Activated CD8-positive, alpha-beta memory T cell treated with anti-CD3 and anti-CD28 coated beads, Interleukin-2, amount 50 U/mL, for 48 hours (primary cell): ENCODE results near the gene PIAS1.

ENCODE experiments used
- DNase-seq: peaks from one replicate; pipeline ENCODE4 v3.0.0-alpha.2; 2020

PIAS1 gene

GRCh38 chr15:68063606-68064005 lies 9.5 kb downstream of the PIAS1 start:
- no peak for DNase-seq

DNA sequence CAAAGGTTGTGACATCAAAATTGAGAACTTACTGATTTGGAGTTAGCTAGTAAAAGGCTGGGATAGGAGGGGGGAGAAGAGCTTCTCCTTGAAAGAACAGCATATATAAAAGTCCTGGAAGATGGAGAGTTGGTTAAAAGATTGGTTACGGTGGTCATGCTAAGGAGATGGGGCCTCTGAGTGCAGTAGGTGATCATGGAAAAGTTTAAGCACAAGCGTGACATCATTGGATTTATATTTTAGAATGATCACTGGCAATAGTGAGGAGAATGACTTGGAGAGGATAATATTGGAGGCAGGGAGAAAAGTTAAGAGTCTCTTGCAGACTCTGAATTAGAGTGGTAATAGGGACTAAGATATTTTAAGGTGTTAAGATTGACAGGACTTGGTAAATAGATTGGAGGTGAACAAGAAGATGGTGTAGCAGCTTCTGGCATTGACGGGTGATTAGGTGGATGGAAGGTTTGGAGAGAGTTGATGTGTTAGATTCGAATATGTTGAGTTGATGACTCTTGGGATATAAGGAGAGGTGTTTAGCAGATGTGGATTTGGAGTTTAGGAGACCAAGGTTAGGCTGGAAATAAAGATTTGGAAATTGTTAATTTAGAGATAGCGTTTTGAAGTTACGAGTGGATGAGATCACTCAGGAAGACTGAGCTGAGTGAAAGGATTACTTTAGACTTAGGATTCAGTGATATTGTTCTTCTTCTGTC lies 19.6 kb downstream of the PIAS1 start:
- no peak for DNase-seq

DNA sequence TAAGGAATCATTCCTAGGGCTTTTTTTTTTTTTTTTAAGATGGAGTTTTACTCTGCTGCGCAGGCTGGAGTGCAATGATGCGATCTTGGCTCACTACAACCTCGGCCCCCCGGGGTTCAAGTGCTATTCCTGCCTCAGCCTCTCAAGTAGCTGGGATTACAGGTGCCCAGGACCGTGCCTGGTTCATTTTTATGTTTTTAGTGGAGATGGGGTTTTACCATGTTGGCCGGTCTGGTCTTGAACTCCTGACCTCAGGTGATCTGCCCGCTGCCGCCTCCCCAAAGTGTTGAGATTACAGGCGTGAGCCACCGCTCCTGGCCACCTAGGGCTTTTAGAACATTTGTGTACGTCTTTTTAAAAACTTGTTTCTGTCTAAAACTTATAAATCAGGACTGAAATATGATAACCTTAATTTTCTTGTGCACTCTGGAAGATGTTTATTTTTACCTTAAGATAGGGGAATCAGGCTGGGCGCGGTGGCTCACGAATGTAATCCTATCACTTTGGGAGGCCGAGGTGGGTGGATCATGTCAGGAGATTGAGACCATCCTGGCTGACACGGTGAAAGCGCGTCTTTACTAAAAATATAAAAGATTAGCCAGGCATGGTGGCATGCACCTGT lies 21.8 kb downstream of the PIAS1 start:
- no peak for DNase-seq

DNA sequence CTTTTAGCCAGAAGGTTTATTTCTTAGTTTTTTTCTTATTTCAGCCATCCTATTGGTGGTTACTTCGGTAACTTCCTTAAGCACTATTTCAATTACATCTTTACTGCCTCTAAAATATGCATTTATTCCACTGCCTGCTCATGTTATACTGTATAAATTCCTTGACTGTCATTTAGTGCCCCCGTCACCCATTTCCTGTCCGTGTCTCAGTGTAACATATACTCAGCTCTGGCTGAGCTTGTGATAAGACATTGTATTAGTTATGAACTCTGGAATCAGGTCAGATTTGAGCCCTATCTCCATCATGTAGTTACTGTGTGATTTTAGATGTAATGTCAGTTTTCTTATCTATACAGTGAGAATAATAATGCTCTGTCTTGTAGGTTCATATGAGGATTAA lies 24.2 kb downstream of the PIAS1 start:
- no peak for DNase-seq

- DNase-seq, result no peak
Observed at GRCh38 chr15:68080334-68080733, 26.2 kb downstream of the PIAS1 start.

DNA sequence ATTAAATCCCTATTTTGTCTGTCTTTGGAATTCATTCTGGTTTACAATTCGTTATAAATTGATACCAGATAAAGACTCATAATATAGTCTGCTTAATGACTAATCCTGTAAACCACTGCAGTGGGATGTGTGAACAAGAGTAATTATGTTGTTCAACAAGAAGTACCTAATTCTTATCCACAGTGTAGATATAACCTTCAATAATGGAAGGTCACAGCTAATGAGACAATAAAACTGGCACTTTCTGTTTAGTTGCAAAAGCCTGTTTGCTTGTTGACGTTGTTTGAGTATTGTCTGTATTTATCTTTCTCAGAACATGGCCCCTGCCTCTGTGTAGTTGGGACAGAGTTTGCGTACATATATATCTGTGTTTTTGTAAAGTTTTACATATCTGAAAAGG lies 26.7 kb downstream of the PIAS1 start:
- DNase-seq, result no peak

GRCh38 chr15:68081869-68082505 lies 27.9 kb downstream of the PIAS1 start:
- DNase-seq, result no peak

- no peak for DNase-seq
Observed at GRCh38 chr15:68082735-68083134, 28.6 kb downstream of the PIAS1 start.

DNA sequence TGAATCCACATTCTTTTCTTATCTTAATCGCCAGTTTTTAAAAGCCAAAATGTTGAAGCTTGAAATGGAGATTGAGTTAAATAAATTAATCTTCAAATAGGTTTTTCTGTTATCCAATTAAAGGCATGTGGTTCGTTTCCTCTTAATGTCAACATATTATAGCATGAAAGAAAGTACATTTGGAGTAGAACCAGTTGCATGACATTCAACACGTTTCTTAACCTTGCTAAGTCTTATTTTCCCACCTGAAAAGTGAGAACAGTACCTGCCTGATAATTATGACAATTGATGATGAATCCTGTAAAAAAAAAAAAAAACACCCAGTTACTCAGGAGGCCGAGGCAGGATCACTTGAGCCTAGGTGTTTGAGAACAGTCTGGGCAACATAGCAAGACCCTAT lies 29.3 kb downstream of the PIAS1 start:
- no peak for DNase-seq

DNA sequence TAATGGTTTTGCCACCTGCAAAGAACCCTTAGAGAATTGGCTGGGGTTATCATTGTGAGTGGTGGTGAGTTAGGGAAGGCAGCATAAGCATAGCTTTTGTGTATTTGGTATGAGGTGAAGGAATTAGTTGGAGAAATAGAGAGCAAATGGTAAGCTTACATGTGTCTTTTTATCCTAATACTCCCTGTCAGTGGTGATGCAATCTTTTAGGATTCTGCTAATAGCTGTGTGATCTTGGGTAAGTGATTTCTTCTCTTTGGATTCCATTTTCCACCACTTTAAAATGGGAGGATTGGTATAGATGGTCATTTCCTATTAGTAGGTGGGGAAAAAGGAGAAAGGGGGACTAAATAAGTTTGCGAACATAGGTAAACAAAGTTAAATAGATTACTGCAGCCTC lies 30.9 kb downstream of the PIAS1 start:
- DNase-seq, result no peak

DNA sequence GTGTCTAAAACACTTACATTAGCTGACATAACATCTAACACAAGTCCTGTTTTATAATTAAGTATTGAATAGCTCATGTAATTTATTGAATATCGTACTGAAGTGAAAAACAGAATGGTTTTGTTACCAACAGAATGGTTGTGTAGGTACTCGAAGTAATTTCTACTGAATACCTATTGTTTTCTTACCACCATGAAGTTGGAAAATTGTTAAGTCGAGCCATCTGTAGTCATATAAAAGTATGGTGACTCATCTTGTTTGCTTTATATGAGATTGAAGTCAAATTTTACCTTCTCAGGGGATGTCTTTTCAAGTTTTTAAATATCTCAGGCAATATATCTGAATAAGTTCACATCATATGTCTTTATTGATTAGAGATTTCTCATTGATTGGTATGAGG lies 37.6 kb downstream of the PIAS1 start:
- DNase-seq, result no peak

GRCh38 chr15:68096099-68096498 lies 42.0 kb downstream of the PIAS1 start:
- DNase-seq, result no peak

DNA sequence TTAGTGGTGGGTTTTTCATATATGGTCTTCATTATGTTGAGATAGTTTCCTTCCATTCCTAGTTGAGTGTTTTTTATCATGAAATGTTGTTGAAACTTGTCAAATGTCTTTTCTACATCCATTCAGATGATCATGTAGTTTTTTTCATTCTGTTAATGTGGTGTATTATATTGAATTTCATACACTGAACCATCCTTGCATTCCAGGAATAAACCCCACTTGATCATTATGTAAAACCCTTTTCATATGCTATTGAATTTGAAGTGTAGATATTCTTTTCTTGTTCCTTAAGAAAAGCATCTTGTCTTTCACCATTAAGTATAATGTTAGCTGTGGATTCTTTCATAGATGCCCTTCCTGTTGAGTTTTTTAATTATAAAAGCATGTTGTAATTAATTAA lies 42.9 kb downstream of the PIAS1 start:
- DNase-seq, result no peak

GRCh38 chr15:68098465-68098864 lies 44.4 kb downstream of the PIAS1 start:
- DNase-seq, result no peak

- DNase-seq, result no peak
Observed at GRCh38 chr15:68100194-68100593, 46.1 kb downstream of the PIAS1 start.

- DNase-seq, result no peak
Observed at GRCh38 chr15:68103603-68104002, 49.5 kb downstream of the PIAS1 start.

DNA sequence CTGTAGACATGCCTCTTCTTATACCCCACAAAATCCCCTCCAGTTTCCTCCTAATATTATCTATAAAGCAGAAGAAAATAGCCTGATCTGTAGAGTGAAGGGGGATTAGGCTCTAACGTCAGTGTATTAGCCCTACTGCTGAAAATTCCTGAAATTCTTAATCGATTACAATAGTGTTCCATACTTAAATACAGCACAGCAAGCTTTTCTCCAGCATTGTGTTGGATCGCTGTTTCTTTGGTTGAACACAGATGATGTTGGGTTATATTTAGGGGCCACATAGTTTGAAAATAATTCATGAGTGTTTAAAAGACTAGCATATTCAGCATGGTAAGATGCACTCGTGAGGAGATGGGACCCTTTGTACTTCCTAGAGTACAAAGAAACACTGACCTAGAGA lies 52.5 kb downstream of the PIAS1 start:
- no peak for DNase-seq

GRCh38 chr15:68107142-68107541 lies 53.0 kb downstream of the PIAS1 start:
- no peak for DNase-seq

DNA sequence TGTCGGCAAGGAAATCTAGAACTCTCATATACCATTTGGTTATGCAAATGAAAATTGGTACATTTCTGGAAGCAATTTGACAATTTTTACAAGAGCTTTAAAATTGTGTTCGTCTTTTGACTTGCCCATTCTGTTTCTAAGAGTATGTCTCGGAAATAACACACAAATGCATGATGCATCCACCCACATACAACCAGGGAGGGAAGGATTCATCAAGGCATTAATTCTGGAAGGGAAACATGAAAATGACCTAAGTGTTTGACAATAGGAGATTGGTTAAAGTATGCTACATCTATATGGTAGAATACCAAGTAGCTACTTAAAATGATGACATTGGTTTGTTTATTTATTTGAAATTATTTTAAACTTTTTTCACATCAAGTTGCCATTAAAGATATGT lies 58.6 kb downstream of the PIAS1 start:
- no peak for DNase-seq

- no peak for DNase-seq
Observed at GRCh38 chr15:68113273-68113672, 59.2 kb downstream of the PIAS1 start.

- no peak for DNase-seq
Observed at GRCh38 chr15:68113751-68114150, 59.6 kb downstream of the PIAS1 start.

- DNase-seq, result no peak
Observed at GRCh38 chr15:68114356-68114755, 60.2 kb downstream of the PIAS1 start.

GRCh38 chr15:68114840-68115239 lies 60.7 kb downstream of the PIAS1 start:
- no peak for DNase-seq

DNA sequence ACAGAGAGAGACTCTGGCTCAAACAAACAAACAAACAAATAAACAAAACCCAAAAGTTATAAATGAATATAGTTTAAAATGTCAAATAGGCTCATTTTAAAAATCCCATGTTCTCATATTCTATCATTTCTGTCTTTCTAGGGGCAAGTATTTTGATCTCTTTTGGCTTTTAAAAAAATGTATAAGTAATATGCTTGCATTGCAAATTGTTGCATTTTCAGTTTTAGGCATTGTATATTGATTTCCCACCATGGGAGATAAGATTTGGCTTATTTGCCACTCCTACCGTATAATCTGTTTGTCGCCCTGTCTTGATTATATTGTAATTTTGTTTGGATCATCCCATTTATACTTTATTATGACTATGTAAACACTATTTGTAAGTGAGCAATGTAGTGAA lies 70.6 kb downstream of the PIAS1 start:
- no peak for DNase-seq

DNA sequence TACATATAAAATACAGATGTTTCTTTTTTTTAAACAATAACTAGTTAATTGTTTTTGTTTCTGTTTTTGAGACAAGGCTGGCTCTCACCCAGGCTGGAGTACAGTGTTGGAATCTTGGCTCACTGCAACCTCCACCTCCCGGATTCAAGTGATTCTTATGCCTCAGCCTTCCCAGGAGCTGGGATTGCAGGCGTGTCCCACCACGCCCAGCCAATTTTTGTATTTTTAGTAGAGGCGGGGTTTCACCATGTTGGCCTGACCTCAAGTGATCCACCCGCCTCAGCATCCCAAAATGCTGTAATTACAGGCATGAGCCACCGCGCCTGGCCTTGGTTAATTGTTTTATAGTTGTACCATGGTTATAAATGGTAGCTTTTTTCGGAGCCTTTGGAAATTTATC lies 72.3 kb downstream of the PIAS1 start:
- no peak for DNase-seq
